HG03460 (cell line): ENCODE data around the gene TNFSF8.

Source experiments
- ATAC-seq: cut with Tn5 transposase; IDR thresholded peaks from one replicate; pipeline ENCODE4 v1.9.1; 2021; ENCODE audit not compliant: unreplicated experiment

Gene TNFSF8

GRCh38 chr9:114937516-114937915 is 7.1 kb upstream of the TNFSF8 start:
- no peak for ATAC-seq

GRCh38 chr9:114936581-114936980 is 6.2 kb upstream of the TNFSF8 start:
- ATAC-seq, result no peak

GRCh38 chr9:114935119-114935518 is 4.7 kb upstream of the TNFSF8 start:
- no peak for ATAC-seq

- ATAC-seq, result no peak
These were observed 2.1 kb upstream of the TNFSF8 start for GRCh38 chr9:114932502-114932901.

GRCh38 chr9:114931407-114931806 is 1.0 kb upstream of the TNFSF8 start:
- no peak for ATAC-seq

- ATAC-seq, result no peak
These were observed 1.2 kb downstream of the TNFSF8 start for GRCh38 chr9:114929201-114929600.

- no peak for ATAC-seq
These were observed 1.7 kb downstream of the TNFSF8 start for GRCh38 chr9:114928671-114929070.

- ATAC-seq, result no peak
These were observed 2.3 kb downstream of the TNFSF8 start for GRCh38 chr9:114928136-114928535.

- no peak for ATAC-seq
These were observed 4.7 kb downstream of the TNFSF8 start for GRCh38 chr9:114925672-114926071.

GRCh38 chr9:114925039-114925438 is 5.4 kb downstream of the TNFSF8 start:
- ATAC-seq, result peak; percentile 61

GRCh38 chr9:114924327-114924726 is 6.1 kb downstream of the TNFSF8 start:
- ATAC-seq, result no peak

- ATAC-seq, result no peak
These were observed 6.5 kb downstream of the TNFSF8 start for GRCh38 chr9:114923918-114924317.

- ATAC-seq, result no peak
These were observed 9.2 kb downstream of the TNFSF8 start for GRCh38 chr9:114921171-114921570.

- ATAC-seq, result no peak
These were observed 10.8 kb downstream of the TNFSF8 start for GRCh38 chr9:114919611-114920010.

GRCh38 chr9:114916481-114916880 is 13.9 kb downstream of the TNFSF8 start:
- no peak for ATAC-seq

- no peak for ATAC-seq
These were observed 16.3 kb downstream of the TNFSF8 start for GRCh38 chr9:114914139-114914538.

- no peak for ATAC-seq
These were observed 16.7 kb downstream of the TNFSF8 start for GRCh38 chr9:114913656-114914055.

- ATAC-seq, result no peak
These were observed 17.2 kb downstream of the TNFSF8 start for GRCh38 chr9:114913217-114913616.

GRCh38 chr9:114911167-114911821 is 19.1 kb downstream of the TNFSF8 start:
- no peak for ATAC-seq

- no peak for ATAC-seq
These were observed 19.9 kb downstream of the TNFSF8 start for GRCh38 chr9:114910541-114910940.

GRCh38 chr9:114909661-114910060 is 20.7 kb downstream of the TNFSF8 start:
- no peak for ATAC-seq

GRCh38 chr9:114908805-114909448 is 21.5 kb downstream of the TNFSF8 start:
- no peak for ATAC-seq

- no peak for ATAC-seq
These were observed 22.2 kb downstream of the TNFSF8 start for GRCh38 chr9:114908104-114908622.
